DLD1 (cell line): Measurements from ENCODE around the gene OR6J1.
"Not testable (repeated sequence)": the region's sequence is repeated elsewhere in the genome, so short reads cannot be mapped to it uniquely, and the experiment has no call there.

Source experiments
- in situ Hi-C: cut with HindIII; loops from 2 replicates; pipeline ENCODE4 v1.10.0; 2017; ENCODE audit warnings: low sequenced_read_pairs

Gene OR6J1

DNA sequence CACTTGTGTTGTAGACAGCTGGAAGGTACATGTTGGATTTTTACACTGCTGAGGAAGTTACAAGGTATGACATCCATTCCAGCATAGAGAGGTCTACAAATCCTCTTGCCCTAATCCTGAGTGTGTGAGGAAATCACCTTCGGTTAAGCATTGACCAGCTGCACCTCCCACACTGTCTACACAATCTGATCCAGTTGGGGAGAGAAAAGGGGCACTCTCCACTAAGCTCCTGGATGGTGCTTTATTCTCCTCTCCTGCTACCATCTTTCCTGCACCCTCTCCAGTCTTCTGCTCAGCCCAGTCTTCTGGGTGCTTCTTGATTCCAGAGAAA, at the start of gene OR6J1:
Gene OR6J1, minus strand, starts transcription at position 48 of the 331 bp plus-strand sequence. CDS start 9,541 bp downstream, outside the sequence.
- in situ Hi-C loops: no loop called here

DNA sequence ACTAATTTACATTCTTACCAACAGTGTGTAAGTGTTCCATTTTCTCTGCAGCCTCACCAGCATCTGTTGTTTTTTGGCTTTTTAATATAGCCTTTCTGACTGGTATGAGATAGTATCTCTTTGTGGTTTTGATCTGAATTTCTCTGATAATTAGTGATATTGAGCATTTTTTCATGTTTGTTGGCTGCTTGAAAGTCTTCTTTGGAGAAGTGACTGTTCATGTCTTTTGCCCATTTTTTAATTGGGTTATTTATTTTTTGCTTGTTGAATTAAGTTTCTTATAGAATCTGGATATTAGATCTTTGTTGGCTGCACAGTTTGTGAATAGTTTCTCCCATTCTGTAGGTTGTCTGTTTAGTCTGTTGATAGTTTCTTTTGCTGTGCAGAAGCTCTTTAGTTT, 48.0 kb upstream of the OR6J1 start:
- in situ Hi-C loops: no loop called here

DNA sequence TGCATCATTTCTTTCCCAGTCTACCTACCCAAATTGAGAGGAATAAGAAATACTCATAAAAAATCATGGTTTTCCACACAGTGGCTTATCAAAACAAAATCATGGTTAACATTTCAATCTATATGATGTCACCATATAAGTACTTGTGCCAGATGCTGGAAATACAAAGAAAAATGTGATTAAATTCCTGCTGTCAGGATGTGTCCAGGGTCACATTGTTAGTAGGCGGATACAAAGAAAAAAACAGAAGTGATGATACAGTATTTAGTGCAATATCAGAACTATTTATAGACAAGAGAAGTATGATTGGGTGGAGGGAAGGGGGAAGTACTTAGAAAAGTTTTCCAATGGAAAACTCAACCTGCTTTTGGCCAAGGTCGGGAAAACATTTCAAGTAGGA, 47.0 kb upstream of the OR6J1 start:
- in situ Hi-C loops: no loop called here

DNA sequence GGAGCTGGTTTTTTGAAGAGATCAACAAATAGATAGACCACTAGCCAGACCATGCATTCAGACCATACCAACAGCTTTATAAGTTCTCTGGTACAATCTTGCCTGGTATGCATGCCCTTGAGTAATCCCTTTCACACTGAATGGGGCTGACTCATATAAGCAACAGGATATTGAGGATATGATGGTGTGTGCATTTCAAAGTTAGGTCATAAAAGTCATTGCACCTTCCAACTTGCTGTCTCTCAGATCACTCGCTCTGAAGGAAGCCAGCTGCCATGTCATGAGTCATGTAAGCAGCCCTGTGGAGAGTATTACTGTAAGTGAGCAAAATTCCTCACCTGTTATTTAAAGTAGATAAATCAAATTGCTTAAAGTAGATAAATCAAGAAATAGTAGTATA, 45.0 kb upstream of the OR6J1 start:
- in situ Hi-C loops: no loop called here

DNA sequence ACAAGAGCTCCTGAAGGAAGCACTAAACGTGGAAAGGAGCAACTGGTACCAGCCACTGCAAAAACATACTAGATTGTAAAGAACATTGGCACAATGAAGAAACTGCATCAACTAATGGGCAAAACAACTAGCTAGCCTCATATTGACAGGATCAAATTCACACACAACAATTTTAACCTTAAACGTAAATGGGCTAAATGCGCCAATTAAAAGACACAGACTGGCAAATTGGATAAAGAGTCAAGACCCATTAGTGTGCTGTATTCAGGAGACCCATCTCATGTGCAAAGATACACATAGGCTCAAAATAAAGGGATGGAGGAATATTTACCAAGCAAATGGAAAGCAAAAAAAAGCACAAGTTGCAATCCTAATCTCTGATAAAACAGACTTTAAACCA, 43.8 kb upstream of the OR6J1 start:
- in situ Hi-C loops: not testable (repeated sequence)

DNA sequence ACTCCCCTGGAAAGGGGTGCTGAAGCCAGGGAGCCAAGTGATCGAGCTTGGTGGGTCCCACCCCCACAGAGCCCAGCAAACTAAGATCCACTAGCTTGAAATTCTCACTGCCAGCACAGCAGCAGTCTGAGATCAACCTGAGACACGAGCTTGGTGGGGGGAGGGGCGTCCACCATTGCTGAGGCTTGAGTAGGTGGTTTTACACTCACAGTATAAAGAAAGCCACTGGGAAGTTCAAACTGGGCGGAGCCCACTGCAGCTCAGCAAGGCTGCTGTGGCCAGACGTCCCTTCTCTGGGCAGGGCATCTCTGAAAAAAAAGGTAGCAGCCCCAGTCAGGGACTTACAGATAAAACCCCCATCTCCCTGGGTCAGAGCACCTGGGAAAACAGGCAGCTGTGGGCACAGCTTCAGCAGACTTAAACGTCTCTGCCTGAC, 42.0 kb upstream of the OR6J1 start:
- in situ Hi-C loops: not testable (repeated sequence)

DNA sequence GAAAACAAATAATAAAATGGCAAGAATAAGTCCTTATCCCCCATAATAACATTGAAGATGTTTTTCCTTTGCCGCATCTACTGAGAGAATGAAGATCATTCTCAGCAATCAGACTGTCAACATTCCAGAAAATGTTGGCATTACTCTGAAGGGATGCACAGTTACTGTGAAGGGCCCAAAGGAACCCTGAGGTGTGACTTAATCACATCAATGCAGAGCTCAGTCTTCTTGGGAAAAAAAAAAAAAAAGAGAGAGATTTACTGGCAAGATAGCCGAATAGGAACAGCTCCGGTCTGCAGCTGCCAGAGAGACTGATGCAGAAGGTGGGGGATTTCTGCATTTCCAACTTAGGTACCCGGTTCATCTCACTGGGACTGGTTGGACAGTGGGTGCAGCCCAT, 41.3 kb upstream of the OR6J1 start:
- in situ Hi-C loops: no loop called here

DNA sequence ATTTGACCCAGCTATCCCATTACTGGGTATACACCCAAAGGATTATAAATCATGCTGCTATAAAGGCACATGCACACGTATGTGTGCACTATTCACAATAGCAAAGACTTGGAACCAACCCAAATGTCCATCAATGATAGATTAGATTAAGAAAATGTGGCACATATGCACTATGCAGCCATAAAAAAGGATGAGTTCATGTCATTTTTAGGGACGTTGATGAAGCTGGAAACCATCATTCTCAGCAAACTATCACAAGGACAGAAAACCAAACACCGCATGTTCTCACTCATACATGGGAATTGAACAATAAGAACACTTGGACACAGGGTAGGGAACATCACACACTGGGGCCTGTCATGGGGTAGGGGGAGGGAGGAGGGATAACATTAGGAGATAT, 39.3 kb upstream of the OR6J1 start:
- in situ Hi-C loops: not testable (repeated sequence)

DNA sequence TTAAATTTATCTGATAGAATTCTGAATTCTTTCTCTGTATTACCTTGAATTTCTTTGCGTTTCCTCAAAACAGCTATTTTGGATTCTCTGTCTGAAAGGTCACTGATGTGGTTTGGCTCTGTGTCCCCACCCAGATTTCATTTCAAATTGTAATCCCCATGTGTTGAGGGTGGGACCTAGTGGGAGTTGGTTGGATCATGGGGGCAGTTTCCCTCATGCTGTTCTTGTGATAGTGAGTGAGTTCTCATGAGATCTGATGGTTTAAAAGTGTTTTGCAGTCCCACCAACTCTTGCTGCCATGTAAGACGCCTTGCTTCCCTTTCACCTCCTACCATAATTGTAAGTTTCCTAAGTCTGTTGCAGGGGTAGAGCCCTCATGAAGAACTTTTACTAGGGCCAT, 34.1 kb upstream of the OR6J1 start:
- in situ Hi-C loops: no loop called here

DNA sequence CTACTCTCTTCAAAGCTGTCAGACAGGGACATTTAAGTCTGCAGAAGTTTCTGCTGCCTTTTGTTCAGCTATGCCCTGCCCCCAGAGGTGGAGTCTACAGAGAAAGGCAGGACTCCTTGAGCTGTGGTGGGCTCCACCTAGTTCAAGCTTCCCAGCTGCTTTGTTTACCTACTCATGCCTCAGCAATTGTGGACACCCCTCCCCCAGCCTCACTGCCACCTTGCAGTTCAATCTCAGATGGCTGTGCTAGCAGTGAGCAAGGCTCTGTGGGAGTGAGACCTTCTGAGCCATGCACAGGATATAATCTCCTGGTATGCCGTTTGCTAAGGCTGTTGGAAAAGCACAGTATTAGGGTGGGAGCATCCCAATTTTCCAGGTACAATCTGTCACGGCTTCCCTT, 33.4 kb upstream of the OR6J1 start:
- in situ Hi-C loops: not testable (repeated sequence)

DNA sequence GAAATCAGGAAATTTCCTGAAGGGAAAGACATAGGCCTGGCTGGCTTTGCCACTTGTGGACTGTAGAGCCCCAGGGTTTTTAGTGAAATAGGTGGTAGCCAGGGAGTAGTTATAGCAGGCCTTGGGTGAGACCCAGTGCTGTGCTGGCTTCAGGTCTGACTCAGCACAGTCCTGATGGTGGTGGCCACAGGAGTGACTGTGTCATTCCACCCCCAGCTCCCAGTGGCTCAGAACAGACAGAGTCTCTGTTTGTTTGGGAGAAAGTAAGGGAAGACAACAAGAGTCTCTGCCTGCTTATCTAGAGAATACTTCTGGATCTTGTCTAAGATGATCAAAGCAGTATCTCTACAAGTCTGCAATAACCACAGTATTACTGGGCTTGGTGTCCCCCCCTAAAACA, 27.5 kb upstream of the OR6J1 start:
- in situ Hi-C loops: no loop called here

DNA sequence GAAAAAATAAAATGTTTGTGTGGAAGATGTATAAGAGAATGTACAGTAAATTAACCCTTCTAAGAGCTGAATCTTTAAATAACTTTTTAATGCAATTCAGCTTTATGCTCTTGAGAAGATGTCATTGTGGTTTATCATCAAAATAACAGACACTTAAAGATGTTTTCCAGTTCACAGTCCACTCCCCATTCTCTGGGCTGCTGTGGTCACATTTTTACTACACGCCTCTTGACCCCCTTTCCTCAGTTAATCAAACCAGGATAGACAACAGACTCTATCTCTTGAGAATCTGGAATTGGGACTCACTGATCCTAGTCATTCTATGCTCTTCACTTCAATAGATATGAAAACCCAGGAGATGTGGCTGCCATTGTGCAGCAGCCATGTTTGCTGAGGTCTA, 24.7 kb upstream of the OR6J1 start:
- in situ Hi-C loops: no loop called here

DNA sequence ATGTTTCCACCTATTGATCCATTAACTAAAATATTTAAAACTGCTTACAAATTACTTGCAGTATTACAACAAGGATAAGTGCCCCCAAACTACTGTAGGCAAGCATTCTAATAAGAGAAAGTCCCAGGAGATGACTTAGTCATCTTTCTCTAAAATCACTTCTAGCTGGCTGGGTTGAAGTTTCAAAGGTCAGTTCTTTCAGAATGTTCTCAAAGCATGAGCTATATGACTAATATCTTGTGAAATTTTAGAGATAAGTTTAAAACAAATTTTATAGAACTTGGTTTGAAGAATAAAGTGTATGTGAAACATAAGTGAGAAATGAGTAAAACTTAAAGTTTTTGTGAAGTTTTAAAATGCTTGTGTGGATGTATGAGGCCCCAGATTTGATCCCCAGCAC, 24.3 kb upstream of the OR6J1 start:
- in situ Hi-C loops: no loop called here

DNA sequence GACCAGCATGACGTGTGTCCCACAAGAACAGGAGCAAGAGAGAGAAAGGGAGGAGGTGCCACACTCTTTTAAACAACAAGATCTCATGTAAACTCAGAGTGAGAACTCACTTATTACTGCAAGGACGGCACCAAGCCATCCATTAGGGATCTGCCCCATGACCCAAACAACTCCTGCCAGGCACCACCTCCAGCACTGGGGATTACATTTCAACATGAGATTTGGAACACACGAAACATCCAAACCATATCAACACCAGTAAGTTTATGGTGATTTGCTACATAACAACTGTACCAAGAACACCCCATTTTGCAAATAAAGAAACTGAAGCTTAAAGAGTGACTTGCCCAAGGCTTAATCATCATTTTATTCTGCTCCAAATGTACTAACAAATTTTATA, 23.7 kb upstream of the OR6J1 start:
- in situ Hi-C loops: no loop called here

DNA sequence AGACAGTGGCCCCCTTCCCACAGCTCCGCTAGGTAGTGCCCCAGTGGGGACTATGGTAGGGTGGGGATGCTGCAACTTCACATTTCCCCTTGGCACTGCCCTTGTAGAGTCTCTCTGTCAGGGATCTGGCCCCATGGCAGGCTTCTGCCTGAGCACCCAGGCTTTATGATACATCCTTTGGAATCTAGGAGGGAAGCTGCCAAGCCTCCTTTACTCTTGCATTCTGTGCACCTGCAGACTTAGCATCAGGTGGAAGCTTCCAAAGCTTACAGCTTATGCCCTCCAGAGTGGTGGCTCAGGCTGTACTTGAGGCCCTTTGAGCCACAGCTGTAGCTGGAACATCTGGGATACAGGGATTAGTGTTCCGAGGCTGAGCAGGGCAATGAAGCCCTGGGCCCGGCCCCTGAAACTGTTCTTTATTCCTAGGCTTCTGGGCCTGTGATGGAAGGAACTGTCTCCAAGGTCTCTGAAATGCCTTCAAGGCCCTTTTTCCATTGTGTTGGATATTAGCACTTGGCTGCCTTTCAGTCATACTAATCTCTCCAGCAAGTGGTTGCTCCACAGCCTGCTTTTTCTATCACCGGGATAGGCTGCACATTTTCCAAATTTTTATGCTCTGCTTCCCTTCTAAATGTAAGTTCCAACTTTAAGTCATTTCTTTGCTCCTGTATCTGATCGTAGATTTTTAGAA, 22.2 kb upstream of the OR6J1 start:
- in situ Hi-C loops: no loop called here

DNA sequence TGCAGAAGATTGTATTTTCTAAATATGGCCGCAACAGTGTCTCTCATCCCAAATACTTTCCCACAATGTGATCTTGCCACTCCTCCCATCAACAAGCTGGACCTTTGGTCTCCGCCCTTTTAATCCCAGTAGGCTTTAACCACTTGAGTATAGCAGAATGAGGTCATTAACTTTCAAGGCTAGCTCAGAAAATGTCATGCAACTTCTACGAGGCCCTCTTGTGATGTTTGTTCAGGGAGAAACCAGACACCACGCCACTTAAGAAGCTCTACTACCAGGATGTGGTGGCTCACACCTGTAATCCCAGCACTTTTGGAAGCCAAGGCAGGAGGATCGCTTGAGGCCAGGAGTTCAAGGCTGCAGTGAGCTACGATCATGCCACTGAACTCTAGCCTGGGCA, 20.1 kb upstream of the OR6J1 start:
- in situ Hi-C loops: no loop called here

DNA sequence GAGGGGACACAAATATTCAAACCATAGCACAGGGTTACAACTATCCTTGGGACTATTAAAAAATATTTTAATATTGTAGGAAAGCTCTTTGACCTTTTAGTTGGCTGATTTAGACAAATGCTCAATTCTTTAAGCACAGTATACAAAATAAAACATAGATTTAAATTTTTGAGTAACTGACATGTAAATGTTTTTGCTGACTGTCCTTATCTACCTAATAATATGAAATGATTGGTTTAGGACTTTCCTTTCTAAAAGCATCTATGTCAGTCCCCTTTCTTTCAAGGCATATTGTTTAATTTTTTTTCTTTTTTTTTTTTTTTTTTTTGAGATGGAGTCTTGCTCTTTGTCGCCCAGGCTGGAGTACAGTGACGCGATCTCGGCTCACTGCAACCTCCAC, 16.5 kb upstream of the OR6J1 start:
- in situ Hi-C loops: no loop called here

DNA sequence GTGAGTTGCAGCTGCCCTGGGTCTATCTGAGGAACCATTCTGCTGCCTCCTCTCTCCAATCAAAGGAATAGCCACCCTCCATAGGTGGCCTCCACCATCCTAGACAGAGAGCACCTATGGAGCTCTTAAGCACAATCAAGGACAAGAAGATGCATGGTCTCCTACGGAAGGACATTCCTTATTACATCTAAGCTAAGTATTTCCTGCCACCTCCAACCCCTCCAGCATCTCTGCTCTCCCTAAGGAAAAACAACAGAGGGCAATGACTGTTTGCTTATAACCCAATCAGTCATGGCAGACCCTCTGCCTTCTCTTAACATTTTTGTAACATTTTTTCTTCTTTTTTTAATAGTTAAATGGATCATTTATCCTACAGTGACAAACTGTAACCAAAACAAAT, 14.8 kb upstream of the OR6J1 start:
- in situ Hi-C loops: no loop called here

DNA sequence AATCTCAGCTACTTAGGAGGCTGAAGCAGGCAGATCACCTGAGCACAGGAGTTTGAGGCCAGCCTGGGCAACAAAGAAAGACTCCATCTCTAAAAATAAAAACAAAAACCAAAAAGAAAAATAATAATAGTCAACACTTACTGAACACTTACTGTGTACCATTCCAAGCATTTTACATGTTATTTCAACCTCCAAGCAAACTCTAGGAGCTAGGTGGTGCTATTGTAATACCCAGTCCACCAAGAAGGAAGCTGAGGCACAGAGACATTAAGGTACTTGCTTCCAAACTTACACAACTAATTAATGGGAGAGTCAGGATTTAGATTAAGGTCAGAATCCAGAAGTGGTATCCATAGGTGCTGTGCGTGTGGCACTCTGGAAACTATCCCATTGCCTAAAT, 13.7 kb upstream of the OR6J1 start:
- in situ Hi-C loops: no loop called here

DNA sequence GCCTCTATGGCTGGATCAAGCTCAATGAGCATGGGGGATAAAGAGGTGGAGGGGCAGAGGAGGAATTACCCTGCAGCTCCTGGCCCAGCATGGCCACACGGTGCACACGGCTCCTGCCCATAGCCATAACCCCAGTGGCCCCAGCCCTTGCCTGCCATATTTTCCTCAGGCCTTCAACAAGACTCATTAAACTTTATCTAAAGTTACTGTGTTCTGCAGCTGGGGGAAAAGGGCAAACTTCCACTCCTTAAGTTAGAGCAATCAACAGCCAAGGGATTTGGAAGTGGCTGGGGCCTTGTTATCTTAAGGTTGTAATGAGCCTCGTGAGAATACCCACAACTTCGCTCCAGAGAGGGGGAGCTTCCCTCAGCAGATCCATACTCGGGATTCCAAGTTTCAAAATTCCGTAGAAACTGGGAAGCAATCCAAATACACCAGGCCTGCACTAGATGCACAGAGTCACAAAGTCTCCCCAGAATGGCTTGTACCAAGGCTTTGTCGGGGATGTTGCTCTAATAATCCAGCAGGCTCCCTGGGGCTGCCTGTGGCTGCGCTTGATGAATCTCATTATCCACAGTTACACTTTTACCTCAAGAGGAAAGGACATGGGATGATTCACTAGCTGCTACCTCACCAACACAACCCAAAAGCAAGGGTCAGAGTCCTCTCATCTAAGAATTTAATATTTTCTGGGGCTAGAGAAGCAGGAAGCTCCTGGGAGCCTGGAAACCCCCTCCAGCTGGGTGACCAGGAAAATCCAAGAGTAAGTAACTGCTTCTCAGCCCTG, 13.0 kb upstream of the OR6J1 start:
- in situ Hi-C loops: no loop called here

DNA sequence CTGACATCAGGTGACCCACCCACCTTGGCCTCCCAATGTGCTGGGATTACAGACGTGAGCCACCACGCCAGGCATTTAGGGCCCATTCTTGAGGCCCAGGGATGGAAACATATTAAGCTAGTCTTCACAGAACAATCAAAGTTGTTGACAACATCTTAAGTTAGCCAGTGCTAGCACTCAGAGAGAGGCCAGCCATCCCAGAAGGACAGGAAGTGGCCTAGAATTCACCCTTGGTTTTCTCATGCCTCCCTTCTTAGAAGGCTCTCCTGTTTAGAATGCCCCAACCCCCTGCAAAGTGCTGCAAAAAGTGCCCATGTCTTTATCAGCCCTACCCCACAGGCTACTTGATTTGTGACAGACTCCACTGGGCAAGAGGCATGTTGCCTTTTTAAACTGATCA, 12.1 kb upstream of the OR6J1 start:
- in situ Hi-C loops: no loop called here

DNA sequence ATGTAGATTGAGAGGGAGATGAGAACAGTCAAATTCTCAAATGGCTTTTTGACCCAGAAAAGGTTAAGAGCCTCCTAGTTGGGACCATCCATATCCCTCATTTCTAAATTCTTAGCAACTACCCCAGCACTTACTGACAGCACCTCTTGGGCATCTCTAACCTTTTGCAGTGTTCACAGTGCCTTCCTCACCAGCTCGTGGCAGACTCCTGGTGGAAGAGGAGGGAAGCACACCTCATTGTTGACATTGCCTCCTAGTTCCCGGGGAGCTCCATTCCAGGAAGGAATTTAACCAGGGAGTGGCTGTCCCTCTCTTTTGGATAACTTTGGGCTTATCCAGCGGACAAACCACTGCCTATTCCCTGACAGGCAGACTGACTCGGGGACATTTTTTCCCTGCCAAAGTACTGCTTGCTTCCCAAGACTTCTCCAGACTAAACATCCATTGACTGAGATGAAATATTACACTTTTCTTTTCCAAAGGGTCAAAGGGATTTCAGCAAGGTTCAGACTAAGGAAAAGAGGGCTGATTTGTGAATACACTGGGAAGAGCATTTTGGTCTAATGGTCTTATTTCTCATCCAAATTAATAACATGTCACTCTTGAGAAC, 9.0 kb upstream of the OR6J1 start:
- in situ Hi-C loops: loop anchor here (5.0 kb wide), 1 partner anchor 91 kb away; no protein-coding TSS in a partner anchor
